DND-41 (cell line): ENCODE results near the gene SLC2A13.

Source experiments
- EZH2 ChIP-seq: IDR thresholded peaks from 3 replicates; pipeline ENCODE4 v1.6.1; 2012; ENCODE audit warnings: borderline replicate concordance, low read depth, mild to moderate bottlenecking, moderate library complexity, low read length, inconsistent platforms; ENCODE audit not compliant: severe bottlenecking
- TF ChIP-seq, protein P1 (sequence below): IDR thresholded peaks from 2 replicates; pipeline ENCODE4 v1.5.1; 2012; ENCODE audit warnings: borderline replicate concordance, low read length, moderate library complexity, mild to moderate bottlenecking; ENCODE audit not compliant: poor library complexity, severe bottlenecking; ENCODE audit errors: extremely low read depth

DNA sequence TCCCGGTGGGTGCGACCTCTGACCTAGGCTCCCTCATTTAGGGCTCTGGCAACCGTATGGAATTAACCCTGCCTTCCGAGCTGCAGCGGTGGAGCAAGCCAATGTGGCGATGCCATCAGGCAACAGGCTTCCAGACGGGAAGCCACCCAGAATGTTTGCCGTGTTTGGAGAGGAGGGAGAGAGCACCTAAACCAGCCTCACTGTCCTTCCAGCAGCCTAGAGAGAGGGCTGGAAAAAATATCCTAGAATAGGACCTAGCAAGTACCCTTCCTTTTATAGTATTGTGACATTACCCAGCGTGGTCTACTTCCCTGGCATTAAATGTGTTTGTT, 287 bp upstream of the SLC2A13 start:
- TF ChIP-seq, protein P1, sequence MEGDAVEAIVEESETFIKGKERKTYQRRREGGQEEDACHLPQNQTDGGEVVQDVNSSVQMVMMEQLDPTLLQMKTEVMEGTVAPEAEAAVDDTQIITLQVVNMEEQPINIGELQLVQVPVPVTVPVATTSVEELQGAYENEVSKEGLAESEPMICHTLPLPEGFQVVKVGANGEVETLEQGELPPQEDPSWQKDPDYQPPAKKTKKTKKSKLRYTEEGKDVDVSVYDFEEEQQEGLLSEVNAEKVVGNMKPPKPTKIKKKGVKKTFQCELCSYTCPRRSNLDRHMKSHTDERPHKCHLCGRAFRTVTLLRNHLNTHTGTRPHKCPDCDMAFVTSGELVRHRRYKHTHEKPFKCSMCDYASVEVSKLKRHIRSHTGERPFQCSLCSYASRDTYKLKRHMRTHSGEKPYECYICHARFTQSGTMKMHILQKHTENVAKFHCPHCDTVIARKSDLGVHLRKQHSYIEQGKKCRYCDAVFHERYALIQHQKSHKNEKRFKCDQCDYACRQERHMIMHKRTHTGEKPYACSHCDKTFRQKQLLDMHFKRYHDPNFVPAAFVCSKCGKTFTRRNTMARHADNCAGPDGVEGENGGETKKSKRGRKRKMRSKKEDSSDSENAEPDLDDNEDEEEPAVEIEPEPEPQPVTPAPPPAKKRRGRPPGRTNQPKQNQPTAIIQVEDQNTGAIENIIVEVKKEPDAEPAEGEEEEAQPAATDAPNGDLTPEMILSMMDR: no peak
- no peak for TF ChIP-seq EZH2
